Measurements from ENCODE around the gene ST6GALNAC3. TPM values are rescaled to one million over a fixed set of nuclear protein-coding genes. Genes with fewer than 3 reads are reported as not detected.

The ST6GALNAC3 gene
- total RNA-seq, 2 donors from 2014 or later: 6.3 to 7.6 TPM

DNA sequence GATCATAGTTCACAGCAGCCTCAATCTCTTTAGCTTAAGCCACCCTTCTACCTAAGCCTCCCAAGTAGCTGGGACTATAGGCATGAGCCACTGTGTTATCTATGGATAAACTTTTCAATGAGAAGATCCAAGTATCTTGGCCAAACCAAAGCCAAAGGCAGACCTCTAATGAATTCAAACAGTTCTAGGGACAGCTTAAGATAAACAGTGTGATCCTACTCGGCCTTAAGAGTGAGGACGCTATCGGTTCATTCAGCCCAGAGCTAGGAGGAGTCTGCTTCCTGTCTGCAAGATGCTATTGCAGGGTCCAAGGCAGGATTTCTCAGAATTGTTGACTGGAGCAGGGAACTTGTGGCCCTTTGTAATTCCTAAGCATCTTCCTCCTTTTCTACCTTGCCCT is 368.7 kb downstream of the ST6GALNAC3 start:
- Histone ChIP-seq H3K27me3 (ENCODE audit: control insufficient read depth, insufficient read depth, low read length, poor library complexity, severe bottlenecking) (peaks cover 10% of the 10 kb centered on the region), H3K4me1 (ENCODE audit: control insufficient read depth, insufficient read depth, low read length) (peaks cover 14% of the 10 kb centered on the region), H3K4me3 (ENCODE audit: low read length) (no peak overlapping the region), H3K27ac (ENCODE audit: low read depth, low read length) (no peak overlapping the region), H3K9ac (ENCODE audit: extremely low read depth, low read length, poor library complexity, severe bottlenecking) (no peak overlapping the region), H3K9me3 (ENCODE audit: control insufficient read depth, low read length) (no peaks in the 10 kb centered on the region), H3K36me3 (ENCODE audit: control insufficient read depth, insufficient read depth, low read length) (no peaks in the 10 kb centered on the region)
- no peak overlapping the region for H3K27ac Mint-ChIP-seq
- WGBS, 2 experiments (ENCODE audit: insufficient coverage in 1 of 2, insufficient read length in 1 of 2): 34 to 58% methylated on average over 3 of the region's 3 CpGs
- TF ChIP-seq CTCF (conservative IDR thresholded peaks at IDR 0.05): no peak
- peaks cover 17% of the 10 kb centered on the region for H3K4me1 Mint-ChIP-seq
- H3K27me3 Mint-ChIP-seq (ENCODE audit: insufficient read depth): peaks cover 14% of the 10 kb centered on the region
- DNase-seq: peak; percentile 55
- H3K36me3 Mint-ChIP-seq (ENCODE audit: low read depth): peaks cover 2% of the 10 kb centered on the region
- H3K9me3 Mint-ChIP-seq: peaks cover 13% of the 10 kb centered on the region
- no peak overlapping the region for H3K4me3 Mint-ChIP-seq

DNA sequence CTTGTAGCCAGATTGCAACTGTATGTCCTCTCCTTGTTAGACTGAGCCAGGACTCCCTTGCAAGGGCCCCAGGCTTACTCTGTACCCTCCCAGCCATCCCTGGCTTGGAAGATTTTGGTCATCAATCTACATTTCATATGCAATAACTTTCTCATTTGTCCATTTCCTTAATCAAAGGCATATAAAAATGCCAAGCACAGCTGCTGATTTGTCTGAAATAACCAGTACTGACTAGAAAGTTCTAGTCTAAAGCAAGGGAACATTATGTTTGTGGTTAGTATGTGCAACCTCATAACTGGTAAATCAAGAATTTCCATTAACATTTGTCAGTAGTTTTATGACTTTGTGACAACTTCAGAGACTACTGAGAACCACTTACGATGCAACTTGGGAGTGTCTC is 370.2 kb downstream of the ST6GALNAC3 start:
- Histone ChIP-seq H3K27me3 (ENCODE audit: control insufficient read depth, insufficient read depth, low read length, poor library complexity, severe bottlenecking) (peaks cover 10% of the 10 kb centered on the region), H3K4me1 (ENCODE audit: control insufficient read depth, insufficient read depth, low read length) (peaks cover 14% of the 10 kb centered on the region), H3K9me3 (ENCODE audit: control insufficient read depth, low read length) (peaks cover 13% of the 10 kb centered on the region), H3K4me3 (ENCODE audit: low read length) (no peak overlapping the region), H3K9ac (ENCODE audit: extremely low read depth, low read length, poor library complexity, severe bottlenecking) (no peak overlapping the region), H3K36me3 (ENCODE audit: control insufficient read depth, insufficient read depth, low read length) (no peaks in the 10 kb centered on the region), H3K27ac (ENCODE audit: low read depth, low read length) (no peak overlapping the region)
- TF ChIP-seq CTCF (conservative IDR thresholded peaks at IDR 0.05): no peak
- no peak overlapping the region for H3K27ac Mint-ChIP-seq
- 89 to 100% methylated on average over 1 of the region's 1 CpG for WGBS, 2 experiments (ENCODE audit: insufficient coverage in 1 of 2, insufficient read length in 1 of 2)
- no peak for DNase-seq
- H3K9me3 Mint-ChIP-seq: peaks cover 22% of the 10 kb centered on the region
- H3K4me1 Mint-ChIP-seq: peaks cover 17% of the 10 kb centered on the region
- H3K4me3 Mint-ChIP-seq: no peak overlapping the region
- peaks cover 2% of the 10 kb centered on the region for H3K36me3 Mint-ChIP-seq (ENCODE audit: low read depth)
- H3K27me3 Mint-ChIP-seq (ENCODE audit: insufficient read depth): peaks cover 7% of the 10 kb centered on the region

DNA sequence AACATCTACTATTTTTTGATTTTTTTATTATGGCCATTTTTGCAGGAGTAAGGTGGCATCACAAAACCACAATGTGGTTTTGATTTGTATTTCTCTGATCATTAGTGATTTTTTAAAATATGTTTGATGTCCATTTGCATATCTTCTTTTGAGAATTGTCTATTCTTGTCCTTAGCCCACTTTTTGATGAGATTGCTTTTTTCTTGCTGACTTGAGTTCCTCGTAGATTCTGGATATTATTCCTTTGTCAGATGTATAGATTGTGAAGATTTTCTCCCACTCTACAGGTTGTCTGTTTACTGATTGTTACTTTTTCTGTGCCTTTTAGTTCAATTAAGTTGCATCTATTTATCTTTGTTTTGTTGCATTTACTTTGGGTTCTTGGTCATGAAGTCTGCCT is 375.7 kb downstream of the ST6GALNAC3 start:
- no peak overlapping the region for H3K27ac Mint-ChIP-seq

More for the DNA sequence above, 375.7 kb downstream of the ST6GALNAC3 start:
- no peaks in the 10 kb centered on the region for H3K36me3 ChIP-seq (ENCODE audit: control insufficient read depth, insufficient read depth, low read length)
- H3K9me3 Mint-ChIP-seq: peaks cover 58% of the 10 kb centered on the region
- H3K36me3 Mint-ChIP-seq (ENCODE audit: low read depth): peaks cover 5% of the 10 kb centered on the region
- no peak overlapping the region for H3K9ac ChIP-seq (ENCODE audit: extremely low read depth, low read length, poor library complexity, severe bottlenecking)
- H3K27me3 ChIP-seq (ENCODE audit: control insufficient read depth, insufficient read depth, low read length, poor library complexity, severe bottlenecking): peaks cover under 1% of the 10 kb centered on the region
- H3K9me3 ChIP-seq (ENCODE audit: control insufficient read depth, low read length): peaks cover 37% of the 10 kb centered on the region
- no peaks in the 10 kb centered on the region for H3K4me1 ChIP-seq (ENCODE audit: control insufficient read depth, insufficient read depth, low read length)
- no peaks in the 10 kb centered on the region for H3K4me1 Mint-ChIP-seq
- DNase-seq: no peak
- H3K27ac ChIP-seq (ENCODE audit: low read depth, low read length): no peak overlapping the region
- WGBS, 2 experiments (ENCODE audit: insufficient coverage in 1 of 2, insufficient read length in 1 of 2): no CpG with 5 or more reads among the region's 1 CpG
- no peaks in the 10 kb centered on the region for H3K27me3 Mint-ChIP-seq (ENCODE audit: insufficient read depth)
- H3K4me3 ChIP-seq (ENCODE audit: low read length): no peak overlapping the region
- TF ChIP-seq CTCF (conservative IDR thresholded peaks at IDR 0.05): no peak
- no peak overlapping the region for H3K4me3 Mint-ChIP-seq
